Activated CD4-positive, alpha-beta T cell treated with anti-CD3 and anti-CD28 coated beads, Interleukin-2, amount 50 U/mL, for 1 hour (primary cell): ENCODE results near the gene RGS10.
"Not testable (repeated sequence)": the region's sequence is repeated elsewhere in the genome, so short reads cannot be mapped to it uniquely, and the experiment has no call there.

Experiments used
- DNase-seq: peaks from one replicate; pipeline ENCODE4 v3.0.0-alpha.2; 2020

RGS10 gene, protein sequence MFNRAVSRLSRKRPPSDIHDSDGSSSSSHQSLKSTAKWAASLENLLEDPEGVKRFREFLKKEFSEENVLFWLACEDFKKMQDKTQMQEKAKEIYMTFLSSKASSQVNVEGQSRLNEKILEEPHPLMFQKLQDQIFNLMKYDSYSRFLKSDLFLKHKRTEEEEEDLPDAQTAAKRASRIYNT

GRCh38 chr10:119542357-119542987 is at the start of gene RGS10:
TSS of gene RGS10 (minus strand) at chr10:119542719. CDS start at chr10:119542638, 81 bp downstream.
- DNase-seq = peak; percentile 85

- no peak for DNase-seq
These were observed 45.6 kb upstream of the RGS10 start for GRCh38 chr10:119588071-119588470.

DNA sequence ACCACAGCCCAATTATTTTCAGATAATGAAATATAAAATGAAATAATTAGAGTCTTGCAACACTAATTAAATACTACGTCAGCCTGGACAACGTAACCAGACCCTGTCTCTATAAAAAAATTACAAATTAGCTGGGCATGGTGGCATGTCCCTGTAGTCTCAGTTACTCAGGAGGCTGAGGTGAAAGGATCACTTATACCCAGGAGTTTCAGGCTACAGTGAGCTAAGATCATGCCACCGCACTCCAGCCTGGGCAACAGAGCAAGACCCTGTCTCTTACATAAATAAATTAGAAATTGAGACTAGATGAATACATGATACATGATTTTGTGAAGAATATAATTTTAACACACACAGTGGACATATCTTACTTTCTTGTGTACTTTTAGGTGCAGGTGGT is 35.8 kb upstream of the RGS10 start:
- DNase-seq = no peak

DNA sequence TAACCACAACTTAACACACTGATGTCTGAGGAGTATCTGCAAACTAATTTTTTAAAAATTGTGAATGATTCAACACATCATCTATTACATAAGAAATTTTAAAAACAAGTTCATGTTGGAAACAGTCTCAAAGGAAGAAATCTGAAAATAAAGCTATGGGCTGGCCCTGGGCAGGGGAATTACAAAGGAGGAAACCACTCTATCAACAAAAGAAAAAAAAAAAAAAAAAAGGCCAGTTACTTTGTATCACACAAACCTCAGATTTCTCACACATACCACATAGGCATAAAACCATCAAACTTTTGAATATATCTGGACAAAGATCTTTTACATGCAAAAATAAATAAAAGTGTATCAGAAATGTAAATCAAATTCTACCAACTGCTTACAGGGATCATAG is 33.5 kb upstream of the RGS10 start:
- no peak for DNase-seq

DNA sequence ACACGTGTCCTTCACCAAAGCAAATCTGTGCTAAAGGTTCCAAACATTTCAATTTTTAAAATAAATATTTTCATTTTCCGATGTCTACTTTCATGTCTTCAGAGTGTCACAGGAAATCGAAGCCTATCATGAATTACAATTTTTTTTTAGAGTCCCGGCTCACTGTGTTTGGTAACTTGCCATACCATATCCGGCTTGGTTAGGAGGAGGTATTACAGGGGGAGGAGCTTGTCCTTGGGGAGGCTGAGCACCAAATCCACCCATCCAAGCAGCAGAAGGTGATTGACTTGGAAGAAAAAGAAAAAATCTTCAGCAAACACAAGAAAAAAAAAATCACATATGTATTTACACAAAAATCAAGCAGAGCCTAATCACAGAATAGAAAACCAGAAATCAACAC is 33.0 kb upstream of the RGS10 start:
- no peak for DNase-seq

DNA sequence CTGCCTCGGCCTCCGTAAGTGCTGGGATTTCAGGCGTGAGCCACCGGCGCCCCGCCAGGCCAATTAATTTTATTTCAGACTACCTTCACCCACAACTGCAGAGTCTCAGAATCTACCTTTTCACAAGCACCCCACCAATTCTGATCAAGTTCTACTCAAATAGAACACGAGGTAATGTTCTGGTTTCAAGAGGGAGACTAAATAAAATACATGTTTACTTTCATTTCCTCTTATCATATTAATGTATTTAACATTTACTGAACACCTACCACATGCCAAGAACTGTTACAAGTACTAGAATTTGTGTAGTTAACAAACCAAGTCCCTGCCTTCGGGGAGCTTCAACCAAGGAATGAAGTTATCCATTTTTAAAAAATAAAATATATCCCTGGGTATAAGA is 25.5 kb upstream of the RGS10 start:
- DNase-seq = no peak

DNA sequence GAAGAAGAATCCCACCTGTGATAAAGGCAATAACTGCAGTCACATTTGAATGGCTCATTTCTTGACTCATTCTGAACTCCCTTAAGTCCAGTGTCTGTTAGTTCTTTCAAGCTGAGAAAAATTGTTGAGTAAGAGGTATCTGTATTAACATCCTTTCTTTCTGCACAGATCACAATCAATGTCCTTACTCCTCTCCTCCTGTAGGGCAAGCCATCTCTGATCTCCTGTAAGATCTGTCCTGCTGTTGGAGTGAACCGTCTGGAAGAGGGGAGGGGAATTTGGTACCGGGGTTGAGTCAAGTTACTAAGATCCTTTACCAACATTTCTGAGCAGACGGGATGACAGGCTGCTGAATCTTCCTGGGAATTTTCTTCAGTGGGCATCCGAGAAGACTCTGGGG is 19.6 kb upstream of the RGS10 start:
- DNase-seq = no peak

DNA sequence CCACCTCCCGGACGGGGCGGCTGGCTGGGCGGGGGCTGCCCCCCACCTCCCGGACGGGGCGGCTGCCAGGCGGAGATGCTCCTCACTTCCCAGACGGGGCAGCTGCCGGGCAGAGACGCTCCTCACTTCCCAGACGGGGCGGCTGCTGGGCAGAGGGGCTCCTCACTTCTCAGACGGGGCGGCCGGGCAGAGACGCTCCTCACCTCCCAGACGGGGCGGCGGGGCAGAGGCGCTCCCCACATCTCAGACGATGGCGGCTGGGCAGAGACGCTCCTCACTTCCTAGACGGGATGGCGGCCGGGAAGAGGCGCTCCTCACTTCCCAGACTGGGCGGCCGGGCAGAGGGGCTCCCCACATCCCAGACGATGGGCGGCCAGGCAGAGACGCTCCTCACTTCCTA is 17.0 kb upstream of the RGS10 start:
- not testable (repeated sequence) for DNase-seq

GRCh38 chr10:119556081-119556480 is 13.6 kb upstream of the RGS10 start:
- not testable (repeated sequence) for DNase-seq

DNA sequence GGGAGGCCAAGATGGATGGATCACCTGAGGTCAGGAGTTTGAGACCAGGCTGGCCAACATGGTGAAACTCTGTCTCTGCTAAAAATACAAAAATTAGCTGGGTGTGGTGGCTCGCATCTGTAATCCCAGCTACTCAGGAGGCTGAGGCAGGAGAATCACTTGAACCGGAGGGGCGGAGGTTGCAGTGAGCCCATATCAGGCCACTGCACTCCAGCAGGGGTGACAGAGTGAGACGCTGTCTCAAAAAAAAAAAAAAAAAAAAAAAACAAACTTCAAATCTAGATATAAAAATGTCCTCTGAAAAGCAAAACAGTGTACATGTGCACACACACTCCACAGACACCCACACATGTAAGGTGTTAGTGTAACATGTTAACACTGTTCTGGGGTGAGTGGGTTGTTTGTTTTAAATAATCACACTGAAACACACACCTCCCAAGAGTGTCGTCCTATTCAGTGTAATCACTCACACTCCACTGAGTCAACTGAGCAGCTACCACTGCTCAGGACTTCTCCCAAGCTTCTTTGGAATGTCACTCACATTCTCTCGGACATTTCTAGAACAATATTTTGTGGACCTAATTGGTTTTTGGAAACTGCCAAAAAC is 12.8 kb upstream of the RGS10 start:
- DNase-seq = no peak

- no peak for DNase-seq
These were observed 8.3 kb upstream of the RGS10 start for GRCh38 chr10:119550827-119551226.

- no peak for DNase-seq
These were observed 6.9 kb upstream of the RGS10 start for GRCh38 chr10:119549247-119549999.

DNA sequence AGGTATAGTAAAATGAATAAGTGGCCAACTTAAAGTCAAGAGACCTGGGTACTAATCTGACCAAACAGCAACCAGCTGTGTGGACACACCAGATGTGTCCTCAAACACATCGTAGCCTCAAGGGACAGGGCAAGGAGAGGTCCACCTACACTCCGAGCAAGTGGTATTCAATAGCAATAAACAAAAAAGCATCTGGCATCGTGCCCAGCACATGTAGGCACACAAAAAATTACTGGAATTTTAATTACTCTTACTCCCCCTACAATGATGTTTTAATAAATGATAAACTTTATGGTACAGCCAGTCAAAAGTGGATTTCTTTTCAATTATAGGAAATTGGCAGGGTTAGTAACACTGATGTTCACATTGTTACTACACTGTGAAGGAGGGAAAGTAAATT is 3.5 kb upstream of the RGS10 start:
- no peak for DNase-seq

DNA sequence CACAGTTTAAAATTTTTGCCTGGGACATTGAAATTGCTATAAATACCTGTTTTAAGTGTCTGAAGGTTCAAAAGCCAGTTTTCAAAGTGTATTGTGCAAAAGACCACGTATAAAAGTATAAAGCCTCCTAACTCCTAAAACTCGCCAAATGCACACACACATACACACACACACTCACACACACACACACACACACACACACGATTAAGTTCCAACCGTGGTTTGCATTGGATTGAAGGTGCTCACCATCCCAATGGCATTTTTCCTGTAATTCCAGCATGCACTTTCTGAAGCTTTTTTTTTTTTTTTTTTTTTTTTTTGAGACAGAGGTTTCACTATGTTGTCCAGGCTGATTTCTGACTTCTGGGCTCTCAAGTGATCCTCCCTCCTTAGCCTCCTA is 2.8 kb upstream of the RGS10 start:
- DNase-seq = no peak

DNA sequence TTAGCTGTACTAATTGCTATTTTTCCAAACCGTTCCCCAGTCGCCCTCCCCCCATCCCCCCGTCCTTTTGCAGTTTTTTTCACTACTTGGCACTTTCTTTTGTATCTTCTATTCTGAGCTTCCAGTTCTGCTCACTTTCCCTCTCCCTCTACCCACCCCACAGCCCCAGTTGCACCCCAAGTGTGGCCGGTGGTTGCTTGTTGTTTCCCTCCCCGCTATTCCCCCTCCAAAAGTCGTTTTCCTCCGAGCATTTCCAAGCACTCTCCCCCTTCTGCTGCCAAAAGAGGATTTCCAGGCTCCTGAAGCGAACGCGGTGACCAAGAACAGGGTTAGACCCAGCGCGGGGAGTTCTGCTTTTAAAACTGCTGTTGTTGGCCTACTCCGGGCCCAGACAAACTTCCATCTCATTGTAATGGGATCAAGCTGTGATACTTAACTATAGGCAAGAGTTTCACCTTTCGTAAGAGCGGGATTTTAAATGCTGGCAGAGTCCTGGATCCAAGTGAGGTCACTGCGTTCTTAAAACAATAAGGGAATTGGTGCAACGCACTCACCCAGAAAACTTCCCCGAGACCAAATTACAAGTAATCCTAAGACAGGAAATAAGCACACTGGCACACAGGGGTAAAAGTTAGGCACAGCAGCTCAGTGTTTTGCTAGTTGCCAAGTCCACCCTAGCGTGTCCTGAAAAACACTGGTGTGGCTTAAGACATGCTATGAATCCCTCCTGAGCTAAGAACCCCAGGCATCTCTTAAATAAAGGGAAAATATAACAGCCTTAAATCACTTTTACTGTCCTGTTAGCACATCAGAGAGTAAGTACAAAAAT is 1.5 kb upstream of the RGS10 start:
- no peak for DNase-seq

GRCh38 chr10:119542988-119543813 is 682 bp upstream of the RGS10 start:
- peak; percentile 65 for DNase-seq

DNA sequence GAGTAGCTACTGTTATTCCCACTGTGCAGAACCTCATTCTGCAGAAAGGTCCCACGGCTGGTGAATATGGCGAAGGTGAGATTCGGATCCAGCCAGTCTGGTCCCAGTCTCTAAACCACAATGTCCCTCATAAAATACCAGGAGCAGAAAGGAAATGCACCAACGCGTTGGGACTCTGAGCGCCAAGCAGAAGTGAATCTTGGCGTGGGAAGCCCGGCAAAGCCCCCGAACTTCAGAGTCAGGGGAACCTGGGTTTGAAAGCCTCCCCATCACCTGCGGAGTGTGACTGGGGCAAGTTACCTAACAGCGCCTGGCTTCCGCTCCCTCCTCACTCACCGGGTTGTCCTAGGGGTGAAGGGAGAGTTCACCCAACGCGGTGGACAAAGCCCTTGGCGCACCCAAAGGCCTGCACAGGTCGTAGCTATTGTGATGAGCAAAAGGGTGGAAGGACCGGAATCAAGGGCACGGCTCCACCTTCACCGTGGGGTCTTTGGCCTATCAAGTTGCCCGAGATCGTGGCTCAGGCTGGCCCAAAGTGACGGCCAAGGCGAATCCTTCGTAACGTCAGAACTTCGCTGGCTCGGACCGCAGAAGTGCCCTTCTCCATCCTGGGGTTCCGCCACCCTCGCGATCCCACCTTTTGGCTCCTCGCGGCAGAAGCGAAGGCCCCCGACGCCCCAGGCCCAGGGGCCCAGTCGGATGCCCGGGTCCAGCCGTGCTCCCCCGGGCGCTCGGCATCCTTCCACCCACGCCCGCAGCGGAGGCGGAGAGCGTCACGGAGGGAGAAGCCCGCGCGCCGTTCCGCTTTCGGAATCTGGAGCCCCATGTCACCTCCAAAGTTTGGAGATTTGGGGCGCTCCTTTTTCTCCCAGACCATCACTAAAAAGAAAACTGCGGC is 811 bp downstream of the RGS10 start:
- peak; percentile 47 for DNase-seq

DNA sequence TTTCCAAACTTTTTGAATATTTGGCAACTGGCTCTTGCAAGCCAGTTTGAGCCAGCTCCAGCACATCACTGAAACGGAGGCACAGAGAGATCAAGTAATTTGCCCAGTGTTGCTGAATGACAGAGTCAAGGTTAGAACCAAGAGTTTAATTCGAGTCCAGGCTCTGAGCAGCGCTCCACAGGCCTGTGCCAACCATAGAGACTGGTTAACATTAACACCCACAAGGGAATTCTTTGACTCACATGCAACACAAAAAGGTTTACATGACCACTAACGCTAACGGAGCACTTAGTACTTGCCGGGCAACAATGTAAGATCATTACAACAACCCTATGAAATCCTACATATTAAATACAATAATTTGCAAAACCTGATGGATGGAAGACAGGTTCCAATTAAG is 1.5 kb downstream of the RGS10 start:
- DNase-seq = no peak

DNA sequence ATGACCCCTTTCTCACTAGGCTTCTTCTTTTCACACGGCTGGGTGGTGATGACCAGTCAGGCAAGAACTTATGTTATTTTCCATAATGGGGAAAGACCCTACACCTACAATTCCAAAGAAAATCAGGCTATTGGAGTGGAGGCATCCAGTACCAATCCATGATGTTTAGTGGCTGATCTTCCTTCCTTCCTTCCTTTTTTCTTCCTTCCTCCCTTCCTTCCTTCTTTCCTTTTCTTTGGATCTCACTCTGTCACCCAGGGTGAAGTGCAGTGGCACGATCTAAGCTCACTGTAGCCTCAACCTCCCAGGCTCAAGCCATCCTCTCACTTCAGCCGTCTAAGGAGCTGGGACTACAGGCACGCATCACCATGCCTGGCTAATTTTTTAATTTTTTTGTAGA is 2.5 kb downstream of the RGS10 start:
- no peak for DNase-seq

DNA sequence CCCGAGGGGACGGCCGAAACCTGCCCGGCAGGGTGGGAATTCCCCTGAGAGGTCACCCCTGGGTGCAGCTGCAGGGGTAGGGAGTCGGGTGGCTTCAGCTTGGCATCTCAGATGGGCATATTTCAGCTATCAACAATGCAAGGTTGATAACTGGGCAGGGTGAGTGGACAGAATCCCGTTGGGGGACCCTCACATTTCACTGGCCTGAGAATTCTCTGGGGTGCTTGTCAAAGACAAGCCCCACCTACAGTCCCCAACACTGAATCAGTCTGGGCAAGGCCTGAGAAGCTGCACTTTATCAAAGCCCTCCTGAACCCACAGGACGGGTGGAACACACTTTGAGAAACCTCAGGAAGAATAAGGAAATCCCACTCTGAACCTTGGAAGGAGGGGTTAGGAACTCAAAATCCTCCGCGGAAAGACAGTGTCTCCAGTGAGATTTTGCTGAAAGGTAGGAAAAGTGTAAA is 3.1 kb downstream of the RGS10 start:
- no peak for DNase-seq
